ENCODE measurements around the gene DNAJB8. TPM values are rescaled to one million over a fixed set of nuclear protein-coding genes. Genes with fewer than 3 reads are reported as not detected.

DNAJB8 gene
- total RNA-seq, 2 experiments from 2014 or later, result not detected

DNA sequence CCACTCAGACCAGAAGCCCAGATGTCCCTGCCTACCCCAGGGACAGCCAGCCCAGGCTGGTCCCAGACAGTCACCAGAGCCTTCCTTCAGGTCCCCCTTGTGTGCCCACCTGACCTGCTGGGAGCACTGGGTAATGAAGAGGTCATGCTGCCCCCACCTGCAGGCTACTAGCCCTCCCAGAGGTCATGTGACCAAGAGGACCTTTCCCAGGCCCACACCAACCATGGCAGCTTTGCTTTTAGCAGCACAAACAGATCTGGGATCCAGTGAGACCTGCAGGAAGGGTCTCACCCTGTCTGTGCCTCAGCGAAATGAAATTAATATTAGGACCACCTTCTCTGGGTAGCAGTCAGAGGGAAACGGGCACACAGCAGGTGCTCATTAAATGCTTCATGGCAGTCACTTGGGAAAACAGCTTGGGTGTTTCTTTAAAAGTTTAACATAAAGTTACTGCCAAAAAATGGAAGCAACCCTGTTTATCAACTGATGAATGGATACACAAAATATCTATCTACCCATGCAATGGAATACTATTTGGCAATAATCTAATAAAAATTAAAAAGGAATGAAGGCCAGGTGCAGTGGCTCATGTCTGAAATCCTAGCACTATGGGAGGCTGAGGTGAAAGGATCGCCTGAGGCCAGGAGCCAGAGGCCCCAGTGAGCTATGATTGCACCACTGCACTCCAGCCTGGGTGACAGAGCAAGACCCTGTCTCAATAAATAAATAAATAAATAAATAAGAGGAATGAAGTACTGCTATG lies 43.7 kb downstream of the DNAJB8 start:
- ChIA-PET CTCF (interaction anchor here (1.1 to 1.6 kb wide), 2 partner anchors 75 to 185 kb away, joined by 3 to 4 read pairs; no protein-coding TSS in a partner anchor), POLR2A (no interaction called here)

DNA sequence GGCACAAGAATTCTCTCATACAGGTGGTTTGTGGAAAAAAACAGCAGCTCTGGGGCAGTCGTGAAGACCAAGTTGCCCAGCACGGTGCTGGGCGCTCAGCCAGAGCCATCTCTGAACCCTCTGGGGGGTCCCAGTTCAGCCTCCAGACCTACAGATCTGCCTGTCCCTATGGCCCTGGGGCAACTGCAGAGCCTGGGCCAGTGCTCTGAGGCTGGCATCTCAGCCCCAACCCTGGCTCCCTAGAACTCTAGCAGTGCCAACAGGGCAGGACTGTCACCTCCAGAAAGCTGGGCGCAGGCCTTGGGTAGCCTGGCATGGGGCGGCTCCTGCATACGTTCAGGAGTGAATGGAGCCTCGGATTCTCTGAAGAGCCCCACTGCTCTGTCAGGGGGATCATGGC lies 44.7 kb downstream of the DNAJB8 start:
- CTCF ChIA-PET, result interaction anchor here (1.6 kb wide), 1 partner anchor 186 kb away, joined by 4 read pairs; no protein-coding TSS in a partner anchor

DNA sequence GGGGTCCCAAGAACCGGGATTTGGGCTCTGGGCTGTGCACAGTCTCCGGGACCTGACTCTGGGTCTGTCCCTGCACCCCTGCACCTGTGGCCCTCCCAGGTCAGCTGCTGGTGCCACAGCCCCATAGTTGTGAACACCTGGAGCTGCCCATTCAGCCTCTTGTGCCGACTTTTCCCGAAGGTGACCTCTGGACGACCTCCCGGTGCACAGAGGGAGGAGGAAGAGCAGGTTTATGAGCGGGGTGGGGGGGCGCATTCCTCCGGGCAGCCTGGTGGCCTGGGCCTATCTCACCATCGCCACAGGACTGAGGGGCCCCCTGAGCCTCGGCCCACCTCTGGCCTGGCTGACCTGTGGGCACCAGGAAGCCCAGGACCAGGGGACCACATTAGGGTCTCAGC lies 45.3 kb downstream of the DNAJB8 start:
- CTCF ChIA-PET, result interaction anchor here (1.6 kb wide), 1 partner anchor 187 kb away, joined by 4 read pairs; no protein-coding TSS in a partner anchor
- POLR2A ChIA-PET, result no interaction called here

More for the DNA sequence above, 44.7 kb downstream of the DNAJB8 start:
- POLR2A ChIA-PET, result no interaction called here

DNA sequence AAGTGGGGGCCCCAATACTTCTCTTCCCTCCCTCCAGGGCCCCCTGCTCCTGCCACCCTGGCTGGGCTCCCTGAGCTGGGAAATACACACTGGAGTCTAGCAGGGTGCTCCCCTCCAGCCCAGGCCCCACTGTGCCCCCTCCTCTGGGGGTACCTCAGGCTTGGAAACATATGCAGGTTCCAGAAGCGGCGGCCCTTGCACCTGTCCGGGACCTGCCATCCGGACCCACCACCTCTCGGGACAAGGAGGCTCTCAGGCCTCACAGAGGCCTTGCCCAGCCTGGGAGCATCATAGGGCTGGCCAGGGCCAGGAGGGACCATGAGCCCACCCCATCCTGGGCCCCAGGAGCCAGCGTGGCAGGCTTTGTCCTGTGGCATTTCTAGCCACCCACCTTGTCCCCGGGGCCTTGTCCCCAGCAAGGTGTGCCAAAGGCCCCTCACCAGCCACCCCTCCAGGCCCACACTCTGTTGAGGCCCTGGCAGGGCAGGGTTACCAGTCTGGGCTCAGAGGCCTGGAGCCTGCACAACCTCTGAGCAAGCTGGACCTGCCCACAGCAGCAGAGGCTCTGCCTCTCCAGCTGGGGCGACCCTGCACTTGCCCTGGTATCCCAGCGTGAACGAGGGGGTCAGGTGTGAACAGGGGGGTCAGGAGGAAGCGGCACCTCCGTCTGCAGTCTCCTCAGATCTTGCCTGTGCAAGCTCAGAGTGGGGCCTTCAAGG lies 45.8 kb downstream of the DNAJB8 start:
- POLR2A ChIA-PET, result no interaction called here

DNA sequence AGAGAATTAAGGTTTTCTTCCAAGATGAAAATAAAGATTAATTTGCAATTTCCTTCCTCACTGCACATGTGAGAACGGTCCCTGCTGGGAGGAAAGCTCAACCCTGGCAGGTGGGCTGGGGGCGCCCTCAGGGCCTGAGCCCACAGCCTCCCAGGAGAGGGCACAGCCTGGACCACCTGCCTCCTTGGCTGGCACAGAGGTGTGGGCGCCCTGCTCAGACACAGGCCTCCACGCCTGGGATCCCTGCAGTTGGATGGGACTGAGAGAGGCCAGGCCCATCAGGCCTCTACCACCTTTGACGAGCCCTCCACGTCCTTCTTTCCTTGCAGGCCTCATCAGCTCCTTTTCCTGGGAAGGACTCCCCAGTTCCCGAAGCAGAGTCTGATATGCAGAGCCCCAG lies 46.4 kb downstream of the DNAJB8 start:
- CTCF ChIA-PET, result no interaction called here
- POLR2A ChIA-PET, result no interaction called here

More for the DNA sequence above, 45.8 kb downstream of the DNAJB8 start:
- CTCF ChIA-PET, result no interaction called here

DNA sequence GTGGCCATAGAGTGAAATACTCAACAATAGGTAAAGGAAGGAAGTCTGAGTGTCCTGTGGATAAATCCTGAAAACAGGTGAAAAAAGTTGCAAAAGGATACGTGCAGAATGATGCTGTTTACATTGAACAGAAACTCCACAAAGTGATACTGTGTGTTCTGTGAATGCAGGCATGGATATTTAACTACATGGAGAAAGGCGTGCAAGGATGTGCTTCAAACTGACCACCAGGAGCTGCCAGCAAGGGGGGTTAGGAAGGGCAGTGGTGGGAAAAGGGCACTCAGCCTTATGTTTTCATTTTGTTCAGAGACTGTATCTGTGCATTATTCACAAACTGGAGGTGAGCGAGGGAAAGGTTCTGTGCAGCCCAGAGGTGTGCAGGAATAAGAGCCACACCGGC lies 47.4 kb downstream of the DNAJB8 start:
- CTCF ChIA-PET, result no interaction called here

DNA sequence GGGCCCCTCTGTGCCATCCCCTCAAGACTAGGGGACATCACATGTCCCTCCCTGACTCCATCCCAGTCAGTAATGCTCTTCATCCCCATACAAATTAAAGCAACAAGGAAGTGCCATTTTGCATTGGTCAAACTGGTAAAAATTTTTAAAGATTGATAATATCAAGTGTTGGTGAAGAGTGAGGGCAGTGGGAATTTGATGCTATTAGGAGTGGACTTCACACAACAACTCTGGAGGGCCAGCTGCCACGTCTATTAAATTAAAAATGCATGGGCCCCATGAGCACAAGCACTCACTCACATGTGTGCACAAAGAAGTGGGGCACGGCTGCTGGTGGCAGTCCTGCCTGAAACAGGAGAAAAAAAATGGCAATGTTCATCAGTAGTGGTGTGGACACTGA lies 47.8 kb downstream of the DNAJB8 start:
- POLR2A ChIA-PET, result no interaction called here

More for the DNA sequence above, 47.4 kb downstream of the DNAJB8 start:
- POLR2A ChIA-PET, result no interaction called here

DNA sequence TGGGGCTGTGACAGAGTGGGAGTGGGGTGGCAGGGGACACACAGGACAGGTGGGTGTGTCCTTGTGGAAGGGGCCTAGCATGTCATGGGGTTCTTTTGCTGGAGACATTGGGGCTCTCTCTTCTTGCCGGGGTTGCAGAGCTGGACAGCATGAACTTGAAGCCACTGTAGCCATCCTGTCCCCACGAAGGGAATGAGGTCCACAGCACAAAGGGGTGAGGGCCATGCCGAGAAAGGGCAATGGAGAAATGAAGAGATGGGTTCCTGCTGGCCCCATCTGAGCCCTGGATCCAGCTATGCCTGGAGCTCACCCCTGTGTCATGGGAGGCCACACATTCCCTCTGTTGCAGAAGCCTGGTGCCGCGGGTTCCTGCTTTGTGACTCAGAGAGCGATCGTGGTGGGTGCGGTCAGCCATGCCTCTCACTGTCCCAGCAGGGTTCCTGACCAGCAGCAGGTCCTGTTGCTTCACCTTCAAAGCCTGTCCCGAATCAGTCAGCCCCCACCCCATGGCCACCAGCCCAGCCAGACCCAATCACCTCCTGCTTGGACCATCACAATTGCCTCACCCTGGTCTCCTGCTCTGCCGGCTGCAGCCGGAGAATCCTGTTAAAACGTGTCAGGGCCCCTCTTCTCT lies 50.0 kb downstream of the DNAJB8 start:
- POLR2A ChIA-PET, result no interaction called here
- CTCF ChIA-PET, result no interaction called here

More for the DNA sequence above, 47.8 kb downstream of the DNAJB8 start:
- CTCF ChIA-PET, result no interaction called here

DNA sequence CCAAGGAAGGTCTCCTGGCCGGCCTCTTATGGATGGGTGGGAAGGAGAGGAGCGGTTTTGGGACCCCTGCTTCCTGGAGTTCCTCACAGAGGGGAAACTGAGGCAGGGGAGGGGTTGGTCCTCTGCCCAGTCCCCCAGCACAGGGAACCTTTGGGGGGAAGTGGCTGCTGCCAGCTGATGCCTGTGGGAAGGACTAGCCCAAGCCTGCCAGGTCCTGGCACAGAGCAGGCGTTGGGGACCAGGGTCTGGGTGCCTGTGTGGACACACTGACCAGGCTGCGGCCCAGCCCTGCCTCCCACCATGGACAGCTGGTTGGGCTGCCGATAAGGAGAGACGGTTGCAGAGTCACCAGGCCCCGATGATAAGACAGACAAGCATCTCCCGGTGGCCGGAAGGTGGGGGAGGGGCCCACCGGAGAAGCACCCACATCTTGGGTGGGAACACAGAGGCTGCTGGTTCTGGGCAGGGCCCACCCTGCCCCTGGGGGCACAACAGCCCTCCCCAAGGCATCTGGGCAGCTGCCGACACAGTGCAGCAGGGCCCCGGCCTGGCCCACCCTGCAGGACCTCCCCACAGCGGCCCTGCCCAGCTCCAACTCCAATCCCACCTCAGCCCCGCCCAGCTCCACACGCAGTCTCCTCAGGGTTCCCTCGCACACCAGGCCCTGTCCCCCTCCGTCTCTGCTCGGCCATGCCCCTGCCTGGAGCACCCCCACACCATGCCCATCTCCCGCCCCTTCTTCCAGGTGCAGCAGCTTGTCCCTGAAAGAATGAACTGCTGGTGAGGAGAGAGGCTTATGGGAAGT lies 50.7 kb downstream of the DNAJB8 start:
- POLR2A ChIA-PET, result no interaction called here

DNA sequence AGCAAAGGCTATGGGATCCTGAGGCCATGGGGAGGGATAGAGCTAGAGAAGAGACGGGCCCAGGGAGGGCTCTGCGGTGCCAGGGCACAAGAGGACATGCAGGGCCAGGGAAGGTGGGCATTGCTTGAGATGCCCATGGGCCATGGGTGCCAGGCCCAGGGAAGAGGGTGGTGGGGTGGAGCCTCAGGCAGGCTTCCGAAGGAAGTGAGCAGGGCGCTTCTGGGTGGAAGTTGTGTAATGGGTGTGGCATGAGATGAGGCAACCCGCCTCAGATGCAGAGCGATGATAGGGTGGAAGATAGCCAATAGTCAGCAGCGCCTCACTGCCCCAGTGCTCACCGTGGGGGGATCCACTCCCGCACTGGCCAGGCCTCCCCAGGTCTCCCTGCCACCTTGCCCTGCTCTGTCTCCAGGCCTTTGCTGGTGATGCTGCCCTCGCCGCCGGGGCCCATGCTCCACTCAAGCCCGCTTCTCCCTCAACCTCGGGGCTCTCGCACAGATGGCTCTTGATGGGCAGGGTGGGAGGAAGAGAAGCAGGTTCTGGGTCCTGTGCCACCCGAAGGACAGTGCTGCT lies 51.4 kb downstream of the DNAJB8 start:
- CTCF ChIA-PET, result no interaction called here
- POLR2A ChIA-PET, result no interaction called here

More for the DNA sequence above, 50.7 kb downstream of the DNAJB8 start:
- CTCF ChIA-PET, result no interaction called here

DNA sequence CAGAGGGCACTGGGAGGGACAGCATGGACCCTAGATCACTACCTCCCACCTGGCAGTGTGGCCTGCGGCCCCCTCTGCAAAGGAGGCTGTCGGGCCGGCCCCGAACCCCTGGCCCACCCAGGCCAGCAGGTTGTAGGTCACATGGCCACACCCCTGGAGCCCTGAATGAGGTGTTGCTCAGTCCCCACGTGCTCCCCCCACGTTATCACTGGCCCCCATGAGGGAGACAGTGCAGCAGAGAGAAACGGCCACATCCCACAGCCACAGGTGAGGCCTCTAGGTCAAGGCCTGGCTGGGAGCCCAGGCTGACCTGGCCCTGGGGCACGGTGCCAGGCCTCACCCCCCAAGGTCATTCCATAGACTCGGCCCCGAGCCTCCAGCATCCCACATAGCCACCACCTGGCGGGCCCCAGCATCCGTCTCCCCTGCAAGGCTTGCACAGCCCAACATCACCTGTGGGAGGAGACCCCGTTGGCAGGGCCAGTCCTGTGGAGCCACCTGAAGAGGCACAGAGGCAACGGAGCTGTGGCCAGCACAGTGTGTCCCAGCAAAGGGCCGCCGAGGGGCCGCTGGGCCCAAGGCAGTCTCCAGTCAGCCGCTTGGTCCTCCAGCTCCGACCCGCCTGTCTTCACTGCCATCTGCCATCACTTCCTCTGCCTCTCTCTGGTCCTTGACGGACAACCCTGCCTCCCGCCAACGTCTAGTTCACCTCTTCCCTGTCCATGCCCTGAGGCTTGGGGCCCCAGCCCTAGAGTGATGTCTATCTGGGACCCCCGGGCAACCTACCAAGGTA lies 53.1 kb downstream of the DNAJB8 start:
- CTCF ChIA-PET, result no interaction called here
- POLR2A ChIA-PET, result no interaction called here

DNA sequence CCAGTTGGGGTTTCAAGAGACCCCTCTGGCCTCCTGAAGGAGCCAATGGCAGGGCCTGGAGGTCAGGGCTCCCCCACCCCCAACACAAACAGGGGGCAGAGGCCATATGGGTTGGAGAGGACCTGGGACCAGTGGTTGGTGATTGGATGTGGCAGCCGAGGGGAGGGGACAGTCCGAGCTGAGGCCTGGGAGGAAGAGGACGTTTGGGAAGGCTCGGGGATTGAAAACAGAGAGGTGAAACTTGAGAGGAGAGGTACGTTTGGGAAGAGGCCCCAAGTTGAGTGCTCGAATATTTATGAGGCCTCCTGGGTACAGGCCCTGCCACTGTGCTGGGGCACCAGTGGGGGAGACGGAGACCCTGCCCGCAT lies 53.7 kb downstream of the DNAJB8 start:
- ChIA-PET CTCF (no interaction called here), POLR2A (no interaction called here)

Other genes with a start within 250 kb of the DNAJB8 start
- under 1 TPM; 0.08 to 0.13 TPM for gene GATA2, start 26.3 kb upstream of the DNAJB8 start, total RNA-seq
- gene RPN1, start 183.9 kb upstream of the DNAJB8 start, total RNA-seq, result 100 to 1,000 TPM; 193 to 196 TPM

Measured in activated CD8-positive, alpha-beta memory T cell treated with anti-CD3 and anti-CD28 coated beads for 36 hours (primary cell).